HepG2 (cell line): ENCODE results near the gene L3MBTL3.

Source experiments
- ADNP ChIP-seq: sonication (generic); formaldehyde crosslinking; IDR thresholded peaks from 2 replicates; pipeline ENCODE4 v1.4.0; 2020; ENCODE audit warnings: missing genetic modification reagents
- BCL3 ChIP-seq: sonication (generic); formaldehyde crosslinking; IDR thresholded peaks from 2 replicates; pipeline ENCODE4 v1.5.1; 2020; ENCODE audit warnings: mild to moderate bottlenecking, missing genetic modification reagents, moderate library complexity
- CTCF ChIP-seq: sonication (generic); formaldehyde crosslinking; IDR thresholded peaks from 2 replicates; pipeline ENCODE4 v1.5.0; 2020; ENCODE audit warnings: mild to moderate bottlenecking, missing genetic modification reagents, moderate library complexity
- GABPA ChIP-seq, 2 experiments: IDR thresholded peaks; 2 replicates each; pipeline ENCODE4 v1.6.1; 2011 to 2016; ENCODE audit warnings: low read depth in 2 of 2, low read length in 1 of 2, missing biosample characterization in 1 of 2, missing genetic modification characterization in 1 of 2
- HBP1 ChIP-seq: IDR thresholded peaks from 2 replicates; pipeline ENCODE4 v1.6.1; 2016; ENCODE audit warnings: low read depth, control low read depth
- PCBP1 ChIP-seq: fragments of 200-400 bp; formaldehyde crosslinking; IDR thresholded peaks from 2 replicates; pipeline ENCODE4 v1.6.1; 2017; ENCODE audit warnings: mild to moderate bottlenecking, low read depth, low read length, borderline replicate concordance
- SETDB1 ChIP-seq: sonication (generic); formaldehyde crosslinking; IDR thresholded peaks from 2 replicates; pipeline ENCODE4 v1.5.1; 2020; ENCODE audit warnings: missing genetic modification reagents, mild to moderate bottlenecking, borderline replicate concordance
- ZNF274 ChIP-seq: sonication (generic); formaldehyde crosslinking; IDR thresholded peaks from 2 replicates; pipeline ENCODE4 v1.5.1; 2020; ENCODE audit warnings: mild to moderate bottlenecking, missing genetic modification reagents

GRCh38 chr6:130183271-130184222 is 165.2 kb downstream of the L3MBTL3 start:
- TF ChIP-seq GABPA (IDR thresholded peaks at IDR 0.05; ENCODE audit: low read depth, low read length) (no peak), GABPA (CRISPR knock-in tag; IDR thresholded peaks at IDR 0.05; ENCODE audit: low read depth) (no peak), CTCF (no peak), SETDB1 (CRISPR knock-in tag) (no peak), HBP1 (CRISPR knock-in tag) (no peak), ZNF274 (CRISPR knock-in tag) (no peak), PCBP1 (no peak), BCL3 (no peak), ADNP (no peak)
